Measurements from ENCODE around the gene BTN2A1.
"Not testable (repeated sequence)": the region's sequence is repeated elsewhere in the genome, so short reads cannot be mapped to it uniquely, and the experiment has no call there.

Gene BTN2A1

GRCh38 chr6:26500102-26500501 lies 42.3 kb downstream of the BTN2A1 start, which contains the start of gene BTN1A1:
BTN1A1 (plus strand) TSS chr6:26500303; CDS start chr6:26501287, 984 bp downstream.
- Histone ChIP-seq H3K36me3 (ENCODE audit: insufficient read depth, insufficient read length, low read length) (no peaks in the 10 kb centered on the region), H3K27me3 (ENCODE audit: insufficient read depth, insufficient read length) (no peaks in the 10 kb centered on the region), H3K4me1 (ENCODE audit: insufficient read depth, insufficient read length) (no peaks in the 10 kb centered on the region), H3K9ac (ENCODE audit: insufficient read length, low read depth) (no peak within 1 kb of the TSS), H3K4me3 (ENCODE audit: insufficient read length, low read depth) (no peak within 1 kb of the TSS), H3K9me3 (ENCODE audit: insufficient read depth, low read length) (no peaks in the 10 kb centered on the region)
- no peak for DNase-seq (ENCODE audit: low read depth, low spot score)
- TF ChIP-seq ZNF274 (IDR thresholded peaks at IDR 0.05; ENCODE audit: low read depth, low read length), result no peak
- TF ChIP-seq YY1 (IDR thresholded peaks at IDR 0.05; ENCODE audit: insufficient read depth, insufficient read length), result no peak
- TF ChIP-seq SUZ12 (IDR thresholded peaks at IDR 0.05; ENCODE audit: extremely low read depth, insufficient read depth, insufficient read length), result no peak

- Histone ChIP-seq H3K27me3 (ENCODE audit: insufficient read depth, insufficient read length) (no peaks in the 10 kb centered on the region), H3K4me3 (ENCODE audit: insufficient read length, low read depth) (no peak overlapping the region)
- TF ChIP-seq ZNF274 (IDR thresholded peaks at IDR 0.05; ENCODE audit: low read depth, low read length) (no peak), YY1 (IDR thresholded peaks at IDR 0.05; ENCODE audit: insufficient read depth, insufficient read length) (no peak), SUZ12 (IDR thresholded peaks at IDR 0.05; ENCODE audit: extremely low read depth, insufficient read depth, insufficient read length) (no peak)
These were observed 43.8 kb downstream of the BTN2A1 start for GRCh38 chr6:26501482-26501986.

GRCh38 chr6:26502165-26502564 lies 44.4 kb downstream of the BTN2A1 start:
- Histone ChIP-seq H3K27me3 (ENCODE audit: insufficient read depth, insufficient read length) (no peaks in the 10 kb centered on the region), H3K4me1 (ENCODE audit: insufficient read depth, insufficient read length) (no peaks in the 10 kb centered on the region), H3K4me3 (ENCODE audit: insufficient read length, low read depth) (no peak overlapping the region), H3K9me3 (ENCODE audit: insufficient read depth, low read length) (no peaks in the 10 kb centered on the region), H3K9ac (ENCODE audit: insufficient read length, low read depth) (no peak overlapping the region), H3K36me3 (ENCODE audit: insufficient read depth, insufficient read length, low read length) (no peaks in the 10 kb centered on the region)
- TF ChIP-seq SUZ12 (IDR thresholded peaks at IDR 0.05; ENCODE audit: extremely low read depth, insufficient read depth, insufficient read length), result no peak
- TF ChIP-seq YY1 (IDR thresholded peaks at IDR 0.05; ENCODE audit: insufficient read depth, insufficient read length), result no peak
- no peak for TF ChIP-seq ZNF274 (IDR thresholded peaks at IDR 0.05; ENCODE audit: low read depth, low read length)
- no peak for DNase-seq (ENCODE audit: low read depth, low spot score)

More at GRCh38 chr6:26501482-26501986, 43.8 kb downstream of the BTN2A1 start:
- Histone ChIP-seq H3K36me3 (ENCODE audit: insufficient read depth, insufficient read length, low read length) (no peaks in the 10 kb centered on the region), H3K4me1 (ENCODE audit: insufficient read depth, insufficient read length) (no peaks in the 10 kb centered on the region), H3K9ac (ENCODE audit: insufficient read length, low read depth) (no peak overlapping the region), H3K9me3 (ENCODE audit: insufficient read depth, low read length) (no peaks in the 10 kb centered on the region)
- DNase-seq (ENCODE audit: low read depth, low spot score), result no peak

GRCh38 chr6:26502626-26503025 lies 44.9 kb downstream of the BTN2A1 start:
- no peaks in the 10 kb centered on the region for H3K4me1 ChIP-seq (ENCODE audit: insufficient read depth, insufficient read length)
- no peaks in the 10 kb centered on the region for H3K9me3 ChIP-seq (ENCODE audit: insufficient read depth, low read length)
- no peak for TF ChIP-seq ZNF274 (IDR thresholded peaks at IDR 0.05; ENCODE audit: low read depth, low read length)
- TF ChIP-seq SUZ12 (IDR thresholded peaks at IDR 0.05; ENCODE audit: extremely low read depth, insufficient read depth, insufficient read length), result no peak
- no peak for TF ChIP-seq YY1 (IDR thresholded peaks at IDR 0.05; ENCODE audit: insufficient read depth, insufficient read length)
- no peaks in the 10 kb centered on the region for H3K36me3 ChIP-seq (ENCODE audit: insufficient read depth, insufficient read length, low read length)
- DNase-seq (ENCODE audit: low read depth, low spot score), result no peak
- no peaks in the 10 kb centered on the region for H3K27me3 ChIP-seq (ENCODE audit: insufficient read depth, insufficient read length)
- no peak overlapping the region for H3K4me3 ChIP-seq (ENCODE audit: insufficient read length, low read depth)
- H3K9ac ChIP-seq (ENCODE audit: insufficient read length, low read depth), result no peak overlapping the region

- TF ChIP-seq YY1 (IDR thresholded peaks at IDR 0.05; ENCODE audit: insufficient read depth, insufficient read length) (no peak), ZNF274 (IDR thresholded peaks at IDR 0.05; ENCODE audit: low read depth, low read length) (no peak), SUZ12 (IDR thresholded peaks at IDR 0.05; ENCODE audit: extremely low read depth, insufficient read depth, insufficient read length) (no peak)
- Histone ChIP-seq H3K9ac (ENCODE audit: insufficient read length, low read depth) (no peak overlapping the region), H3K27me3 (ENCODE audit: insufficient read depth, insufficient read length) (no peaks in the 10 kb centered on the region), H3K36me3 (ENCODE audit: insufficient read depth, insufficient read length, low read length) (no peaks in the 10 kb centered on the region), H3K4me1 (ENCODE audit: insufficient read depth, insufficient read length) (no peaks in the 10 kb centered on the region), H3K4me3 (ENCODE audit: insufficient read length, low read depth) (no peak overlapping the region), H3K9me3 (ENCODE audit: insufficient read depth, low read length) (no peaks in the 10 kb centered on the region)
- no peak for DNase-seq (ENCODE audit: low read depth, low spot score)
These were observed 49.9 kb downstream of the BTN2A1 start for GRCh38 chr6:26507658-26508057.

- DNase-seq (ENCODE audit: low read depth, low spot score); H3K9me3 ChIP-seq (ENCODE audit: insufficient read depth, low read length); H3K27me3 ChIP-seq (ENCODE audit: insufficient read depth, insufficient read length); H3K4me1 ChIP-seq (ENCODE audit: insufficient read depth, insufficient read length); H3K36me3 ChIP-seq (ENCODE audit: insufficient read depth, insufficient read length, low read length); H3K4me3 ChIP-seq (ENCODE audit: insufficient read length, low read depth); H3K9ac ChIP-seq (ENCODE audit: insufficient read length, low read depth): not testable (repeated sequence)
These were observed 53.3 kb downstream of the BTN2A1 start for GRCh38 chr6:26511033-26511432.

- TF ChIP-seq YY1 (IDR thresholded peaks at IDR 0.05; ENCODE audit: insufficient read depth, insufficient read length) (no peak), ZNF274 (IDR thresholded peaks at IDR 0.05; ENCODE audit: low read depth, low read length) (no peak), SUZ12 (IDR thresholded peaks at IDR 0.05; ENCODE audit: extremely low read depth, insufficient read depth, insufficient read length) (no peak)
- no peak overlapping the region for H3K4me3 ChIP-seq (ENCODE audit: insufficient read length, low read depth)
- H3K4me1 ChIP-seq (ENCODE audit: insufficient read depth, insufficient read length), result no peaks in the 10 kb centered on the region
- no peaks in the 10 kb centered on the region for H3K9me3 ChIP-seq (ENCODE audit: insufficient read depth, low read length)
- H3K27me3 ChIP-seq (ENCODE audit: insufficient read depth, insufficient read length), result no peaks in the 10 kb centered on the region
- no peak for DNase-seq (ENCODE audit: low read depth, low spot score)
- H3K36me3 ChIP-seq (ENCODE audit: insufficient read depth, insufficient read length, low read length), result no peaks in the 10 kb centered on the region
- no peak overlapping the region for H3K9ac ChIP-seq (ENCODE audit: insufficient read length, low read depth)
These were observed 57.2 kb downstream of the BTN2A1 start for GRCh38 chr6:26514984-26515383.
